IMR-90 (cell line): Measurements from ENCODE around the gene KAT6B. TPM values are rescaled to one million over a fixed set of nuclear protein-coding genes. Genes with fewer than 3 reads are reported as not detected.

Experiments used
- ATAC-seq: fragments of 200-7000 bp; cut with Tn5 transposase; 2 replicates; pipeline ENCODE4 v1.9.1; 2020; ENCODE audit warnings: low read depth, mild to moderate bottlenecking, moderate library complexity
- BruUV-seq: library from RNA; stranded (reverse); fragments of 400-500 nt; replicated peaks from 2 replicates; lab custom pipeline; 2021; lab: Mats Ljungman, UMichigan
- CTCF ChIA-PET: fragments of 300-600 bp; formaldehyde crosslinking; extraction: SDS; loops from one replicate; lab custom pipeline; 2021; ENCODE audit warnings: antibody characterized with exemption; lab: Yijun Ruan, JAX
- POLR2A ChIA-PET: fragments of 300-600 bp; sonication (Branson Sonifier 250); formaldehyde crosslinking; loops from one replicate; lab custom pipeline; 2022; ENCODE audit warnings: antibody characterized with exemption; ENCODE audit not compliant: unreplicated experiment; lab: Charles Lee
- DNase-seq: peaks from one replicate; pipeline ENCODE4 v3.0.0; 2013
- H2AFZ ChIP-seq: replicated peaks from 2 replicates; pipeline ENCODE3; 2013; ENCODE audit warnings: low read length, mild to moderate bottlenecking; ENCODE audit not compliant: poor library complexity
- H2AK5ac ChIP-seq: 2 replicates; pipeline ENCODE4 v1.6.1; 2013; ENCODE audit warnings: low read depth, low read length, inconsistent platforms
- H2AK9ac ChIP-seq: replicated peaks from 2 replicates; pipeline ENCODE3; 2013; ENCODE audit warnings: mild to moderate bottlenecking, low read depth, low read length, moderate library complexity; ENCODE audit not compliant: poor library complexity
- H2BK120ac ChIP-seq: 2 replicates; pipeline ENCODE4 v1.6.1; 2013; ENCODE audit warnings: low read depth, low read length, inconsistent platforms
- H2BK15ac ChIP-seq: 3 replicates; pipeline ENCODE4 v1.6.1; 2013; ENCODE audit warnings: low read depth, low read length, inconsistent platforms
- H2BK20ac ChIP-seq: 2 replicates; pipeline ENCODE4 v1.6.1; 2013; ENCODE audit warnings: low read depth, mild to moderate bottlenecking, inconsistent platforms, low read length, moderate library complexity
- H2BK5ac ChIP-seq: 2 replicates; pipeline ENCODE4 v1.6.1; 2013; ENCODE audit warnings: mild to moderate bottlenecking, low read depth, low read length, inconsistent platforms; ENCODE audit not compliant: poor library complexity, severe bottlenecking
- H3K14ac ChIP-seq: replicated peaks from 2 replicates; pipeline ENCODE4 v1.6.1; 2013; ENCODE audit warnings: low read depth, low read length, inconsistent platforms
- H3K18ac ChIP-seq: 2 replicates; pipeline ENCODE4 v1.6.1; 2013; ENCODE audit warnings: low read depth, low read length, control low read depth
- H3K23ac ChIP-seq: 2 replicates; pipeline ENCODE4 v1.6.1; 2013; ENCODE audit warnings: low read depth, low read length, inconsistent platforms
- H3K27ac ChIP-seq: 2 replicates; pipeline ENCODE4 v1.5.1; 2013; ENCODE audit warnings: mild to moderate bottlenecking, control low read depth, low read length; ENCODE audit not compliant: insufficient read depth
- H3K27me3 ChIP-seq: 2 replicates; pipeline ENCODE4 v1.6.1; 2013; ENCODE audit warnings: low read length; ENCODE audit not compliant: control insufficient read depth, insufficient read depth
- H3K36me3 ChIP-seq: 2 replicates; pipeline ENCODE4 v1.6.1; 2013; ENCODE audit warnings: low read length, mixed read lengths; ENCODE audit not compliant: control insufficient read depth, insufficient read depth
- H3K4ac ChIP-seq: 2 replicates; pipeline ENCODE4 v1.6.1; 2013; ENCODE audit warnings: low read depth, low read length, inconsistent platforms
- H3K4me1 ChIP-seq: 2 replicates; pipeline ENCODE4 v1.6.1; 2013; ENCODE audit warnings: low read length, mixed read lengths; ENCODE audit not compliant: control insufficient read depth, insufficient read depth
- H3K4me2 ChIP-seq: 2 replicates; pipeline ENCODE4 v1.6.1; 2013; ENCODE audit warnings: low read depth, mild to moderate bottlenecking, control low read depth, low read length, moderate library complexity
- H3K4me3 ChIP-seq: 2 replicates; pipeline ENCODE4 v1.5.1; 2013; ENCODE audit warnings: low read depth, mild to moderate bottlenecking, control low read depth, low read length, moderate library complexity; ENCODE audit not compliant: insufficient read depth
- H3K56ac ChIP-seq: 2 replicates; pipeline ENCODE4 v1.6.1; 2013; ENCODE audit warnings: low read length, inconsistent platforms; ENCODE audit not compliant: insufficient read depth; ENCODE audit errors: extremely low read depth
- H3K79me1 ChIP-seq, 2 experiments: 2 replicates each; pipeline ENCODE4 v1.6.1; 2013; ENCODE audit warnings: low read length in 2 of 2, inconsistent platforms in 1 of 2, low read depth in 1 of 2
- H3K9ac ChIP-seq: 2 replicates; pipeline ENCODE4 v1.6.1; 2013; ENCODE audit warnings: low read depth, low read length, control low read depth
- H3K9me1 ChIP-seq: 2 replicates; pipeline ENCODE4 v1.6.1; 2013; ENCODE audit warnings: low read length, inconsistent platforms; ENCODE audit not compliant: insufficient read depth
- H3K9me3 ChIP-seq: 2 replicates; pipeline ENCODE4 v1.6.1; 2013; ENCODE audit warnings: low read length; ENCODE audit not compliant: control insufficient read depth, insufficient read depth
- H4K20me1 ChIP-seq: 2 replicates; pipeline ENCODE4 v1.6.1; 2013; ENCODE audit warnings: low read length, inconsistent platforms; ENCODE audit not compliant: insufficient read depth
- H4K5ac ChIP-seq: 2 replicates; pipeline ENCODE4 v1.6.1; 2013; ENCODE audit warnings: mild to moderate bottlenecking, low read depth, low read length, control low read depth
- H4K8ac ChIP-seq, 2 experiments: 2 replicates each; pipeline ENCODE4 v1.6.1; 2013; ENCODE audit warnings: low read depth in 2 of 2, low read length in 2 of 2, control low read depth in 1 of 2, inconsistent platforms in 1 of 2
- H4K91ac ChIP-seq: 2 replicates; pipeline ENCODE4 v1.6.1; 2013; ENCODE audit warnings: low read depth, low read length, inconsistent platforms; ENCODE audit not compliant: insufficient read depth
- ELK1 ChIP-seq: fragments of 150-350 bp; IDR thresholded peaks from 2 replicates; pipeline ENCODE4 v1.6.1; 2016; ENCODE audit warnings: low read depth, mild to moderate bottlenecking, low read length, moderate library complexity, borderline replicate concordance
- MXI1 ChIP-seq: IDR thresholded peaks from 2 replicates; pipeline ENCODE4 v1.6.1; 2012; ENCODE audit warnings: low read depth, mild to moderate bottlenecking, low read length, moderate library complexity, borderline replicate concordance
- WGBS, 2 experiments: methylation state at CpG; one replicate each; pipeline versions ENCODE4 v1.1.5 to v1.1.7; 2013; ENCODE audit warnings: missing lambda C conversion rate in 2 of 2; ENCODE audit not compliant: insufficient read length in 1 of 2; ENCODE audit errors: extremely low coverage in 2 of 2; 5-methylcytosine and 5-hydroxymethylcytosine counted together
- dilution Hi-C: fragments of 300-500 bp; cut with HindIII; formaldehyde crosslinking; loops from one replicate; pipeline ENCODE4 v1.14.3; 2018; ENCODE audit warnings: low sequenced_read_pairs; ENCODE audit not compliant: unreplicated experiment
- in situ Hi-C: fragments of 300-500 bp; cut with MboI; formaldehyde crosslinking; loops from 3 replicates; pipeline ENCODE4 v1.14.3; 2019; ENCODE audit warnings: low sequenced_read_pairs, inconsistent platforms, mixed read lengths
- intact Hi-C: fragments of 100-400 bp; cut with micrococcal nuclease; formaldehyde crosslinking; loops from 2 replicates; pipeline ENCODE4 v1.10.0; 2022
- polyA plus RNA-seq, 3 experiments: library from polyadenylated mRNA; depleted of rRNA; stranded (reverse); fragments of >200 nt; gene quantifications; 2 replicates each; pipeline ENCODE4 v1.2.3, GENCODE V29; 2012; ENCODE audit warnings: low replicate concordance in 1 of 3
- total RNA-seq: library from RNA; depleted of rRNA; stranded (reverse); fragments of >200 nt; gene quantifications from 2 replicates; pipeline ENCODE4 v1.2.3, GENCODE V29; 2012

The KAT6B gene
- total and polyA plus RNA-seq, 2 of the 4 experiments (the other 2 are of a cell fraction), result 8.8 to 28.1 TPM

GRCh38 chr10:74973741-74974392 lies 147.5 kb downstream of the KAT6B start:
- H2BK5ac ChIP-seq, result no peak overlapping the region
- no peak overlapping the region for H3K9ac ChIP-seq
- no peaks in the 10 kb centered on the region for H3K4me1 ChIP-seq
- H4K8ac ChIP-seq, result no peak overlapping the region
- intact Hi-C loops, result no loop called here
- TF ChIP-seq MXI1 (no peak), ELK1 (no peak)
- H2BK120ac ChIP-seq, result no peak overlapping the region
- H4K20me1 ChIP-seq, result no peaks in the 10 kb centered on the region; the same call in 1 of the 2 replicates
- H4K5ac ChIP-seq, result no peak overlapping the region
- H3K4me3 ChIP-seq, result no peak overlapping the region
- no peak overlapping the region for H3K18ac ChIP-seq
- H3K9me3 ChIP-seq, result no peaks in the 10 kb centered on the region
- in situ Hi-C loops, result no loop called here
- no peak overlapping the region for H2AK9ac ChIP-seq
- no peak overlapping the region for H2BK15ac ChIP-seq
- H3K27me3 ChIP-seq, result no peaks in the 10 kb centered on the region
- H3K4ac ChIP-seq, result no peak overlapping the region
- H2BK20ac ChIP-seq, result no peak overlapping the region
- no peak overlapping the region for H3K27ac ChIP-seq
- H4K91ac ChIP-seq, result no peak overlapping the region
- no CpG with 5 or more reads among the region's 2 CpGs for whole genome bisulfite sequencing, 2 experiments
- no peak overlapping the region for H2AK5ac ChIP-seq
- no TSS peak for BruUV-seq
- H3K9me1 ChIP-seq, result peaks cover 12% of the 10 kb centered on the region
- no peak overlapping the region for H3K56ac ChIP-seq
- CTCF ChIA-PET, result interaction anchor here (0.6 kb wide), 1 partner anchor 13 kb away, joined by 3 read pairs; no protein-coding TSS in a partner anchor
- H3K14ac ChIP-seq, result no peak overlapping the region
- no peak overlapping the region for H3K23ac ChIP-seq
- no peak for DNase-seq
- POLR2A ChIA-PET, result no interaction called here
- no peak for ATAC-seq
- H3K36me3 ChIP-seq, result peaks cover 22% of the 10 kb centered on the region
- no peak overlapping the region for H3K4me2 ChIP-seq
- H2AFZ ChIP-seq, result no peak overlapping the region
- peaks cover 30 to 39% of the 10 kb centered on the region in 2 experiments; a peak in 3 of 4 replicates for H3K79me1 ChIP-seq
- dilution Hi-C loops, result no loop called here
